Esophagus squamous epithelium (tissue), 5 donors: ENCODE measurements around the gene SASH3. TPM values are rescaled to one million over a fixed set of nuclear protein-coding genes. Genes with fewer than 3 reads are reported as not detected.
A peak's percentile ranks its signal among the peaks of the same experiment; 100 is the strongest.

Experiments used
- DNase-seq: peaks from one replicate; lab custom pipeline; 2025; lab: John Stamatoyannopoulos, UW
- H3K27ac ChIP-seq, 4 donors: fragments of 200-600 bp; sonication (generic); one replicate each; pipeline ENCODE4 v1.5.1; 2016 to 2019; ENCODE audit warnings: mild to moderate bottlenecking in 1 of 4
- H3K27me3 ChIP-seq, 4 donors: fragments of 200-600 bp; sonication (generic); 1 replicate in 3 of 4; 2 replicates in 1 of 4; pipeline versions ENCODE4 v1.5.1 to v1.6.0; 2017 to 2021; ENCODE audit warnings: antibody characterized with exemption in 1 of 4
- H3K36me3 ChIP-seq, 3 donors: fragments of 200-600 bp; sonication (generic); one replicate each; pipeline ENCODE4 v1.5.1; 2016 to 2019
- H3K4me1 ChIP-seq, 3 donors: fragments of 200-600 bp; sonication (generic); one replicate each; pipeline ENCODE4 v1.5.1; 2017 to 2019
- H3K4me3 ChIP-seq, 4 donors: fragments of 200-600 bp; sonication (generic); 1 replicate in 3 of 4; 2 replicates in 1 of 4; pipeline ENCODE4 v1.5.1; 2016 to 2019; ENCODE audit warnings: mild to moderate bottlenecking in 2 of 4, moderate library complexity in 1 of 4
- H3K9me3 ChIP-seq, 3 donors: fragments of 200-600 bp; sonication (generic); one replicate each; pipeline ENCODE4 v1.5.1; 2016 to 2019
- CTCF ChIP-seq, 6 experiments: fragments of 450-650 bp in 4 of 6; fragments of 200-600 bp in 2 of 6; sonication (generic) in 2 of 6; IDR thresholded peaks; one replicate each; pipeline ENCODE4 v1.5.1; 2016 to 2019; ENCODE audit warnings: antibody characterized with exemption in 6 of 6, mild to moderate bottlenecking in 4 of 6, moderate library complexity in 4 of 6
- POLR2A ChIP-seq, 4 donors: fragments of 450-650 bp; IDR thresholded peaks; one replicate each; pipeline ENCODE4 v1.6.1; 2017; ENCODE audit warnings: antibody characterized with exemption in 4 of 4, mild to moderate bottlenecking in 4 of 4, moderate library complexity in 3 of 4
- WGBS, 2 donors: methylation state at CpG; one replicate each; pipeline ENCODE4 v1.1.5; 2018; 5-methylcytosine and 5-hydroxymethylcytosine counted together
- intact Hi-C: fragments of 100-400 bp; cut with DNase I; formaldehyde crosslinking; loops from one replicate; pipeline ENCODE4 v1.15.0; 2022
- total RNA-seq, 4 donors: library from RNA; depleted of rRNA; stranded (reverse); fragments of >200 nt; gene quantifications; one replicate each; pipeline ENCODE4 v1.1.0, GENCODE V29; 2016
- donor health status: DM: yes; HTN: yes; CAD: no.

SASH3 gene
- total RNA-seq, 4 donors from 2014 or later: 2.5 to 9.3 (median 4.0) TPM

DNA sequence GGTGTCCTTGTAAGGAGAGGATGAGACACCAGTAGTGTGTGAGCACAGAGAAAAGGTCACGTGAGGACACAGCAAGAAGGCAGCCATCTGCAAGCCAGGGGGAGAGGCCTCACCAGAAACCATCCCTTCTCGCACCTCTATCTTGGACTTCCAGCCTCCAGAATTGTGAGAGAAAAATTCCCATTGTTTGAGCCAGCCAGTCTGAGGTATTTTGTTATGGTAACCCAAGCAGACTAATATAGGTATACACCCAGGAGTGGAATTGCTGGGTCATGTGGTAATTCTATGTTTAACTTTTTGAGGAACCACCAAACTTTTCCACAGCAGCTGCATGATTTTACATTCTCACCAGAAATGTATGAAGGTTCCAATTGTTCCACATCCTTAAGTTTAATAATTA is 38.4 kb downstream of the SASH3 start:
- no peak for TF ChIP-seq POLR2A (IDR thresholded peaks at IDR 0.05)
- no peak for TF ChIP-seq CTCF (IDR thresholded peaks at IDR 0.05)
- Histone ChIP-seq H3K36me3 (peaks cover 0 to 22% (median 0%) of the 10 kb centered on the region in 3 donors), H3K27me3 (no peaks in the 10 kb centered on the region), H3K9me3 (no peaks in the 10 kb centered on the region), H3K27ac (no peak overlapping the region), H3K4me1 (no peaks in the 10 kb centered on the region), H3K4me3 (no peak overlapping the region)
- WGBS, 2 donors: 50 to 93% methylated on average over 1 to 2 of the region's 2 CpGs
- intact Hi-C loops: no loop called here
- no peak for DNase-seq

- WGBS, 2 donors: 40 to 56% methylated on average over 1 to 2 of the region's 2 CpGs
- Histone ChIP-seq H3K27me3 (no peaks in the 10 kb centered on the region), H3K4me3 (no peak overlapping the region), H3K4me1 (no peaks in the 10 kb centered on the region), H3K36me3 (peaks cover 0 to 26% (median 0%) of the 10 kb centered on the region in 3 donors), H3K9me3 (no peaks in the 10 kb centered on the region), H3K27ac (no peak overlapping the region)
- TF ChIP-seq POLR2A (IDR thresholded peaks at IDR 0.05): no peak
- peak; percentile 14 to 47 (median 30) for TF ChIP-seq CTCF (IDR thresholded peaks at IDR 0.05)
- intact Hi-C loops: no loop called here
- DNase-seq: no peak
These were observed 43.4 kb downstream of the SASH3 start for GRCh38 chrX:129823115-129823514.

DNA sequence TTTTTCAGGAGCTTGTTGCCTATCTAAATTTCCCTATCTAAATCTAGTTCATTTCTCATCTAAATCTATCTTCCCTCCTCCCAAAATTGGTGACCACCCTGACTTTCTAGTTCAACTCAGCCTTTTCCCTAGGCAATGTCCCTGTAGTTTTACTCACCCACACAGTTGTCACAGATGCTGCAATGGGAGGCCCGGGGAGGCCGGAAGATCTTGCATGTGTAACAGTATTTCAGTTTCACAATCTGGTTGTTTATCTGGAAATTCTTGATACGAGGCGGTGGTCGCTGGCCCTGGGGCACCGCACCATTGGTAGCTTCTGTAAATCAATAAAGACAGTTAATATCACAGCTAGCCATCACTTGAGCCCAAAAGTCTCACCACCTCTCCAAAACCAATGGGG is 43.8 kb downstream of the SASH3 start:
- no peaks in the 10 kb centered on the region for H3K9me3 ChIP-seq
- H3K27ac ChIP-seq: no peak overlapping the region
- intact Hi-C loops: no loop called here
- H3K4me1 ChIP-seq: no peaks in the 10 kb centered on the region
- peak in 1 of 6 experiments; percentile 2 for TF ChIP-seq CTCF (IDR thresholded peaks at IDR 0.05)
- no peak for TF ChIP-seq POLR2A (IDR thresholded peaks at IDR 0.05)
- H3K36me3 ChIP-seq: peaks cover 0 to 30% (median 0%) of the 10 kb centered on the region in 3 donors
- WGBS, 2 donors: 68% methylated on average over 6 of the region's 6 CpGs; no CpG with 5 or more reads in 1 of the 2 donors
- no peak overlapping the region for H3K4me3 ChIP-seq
- H3K27me3 ChIP-seq: no peaks in the 10 kb centered on the region
- no peak for DNase-seq

DNA sequence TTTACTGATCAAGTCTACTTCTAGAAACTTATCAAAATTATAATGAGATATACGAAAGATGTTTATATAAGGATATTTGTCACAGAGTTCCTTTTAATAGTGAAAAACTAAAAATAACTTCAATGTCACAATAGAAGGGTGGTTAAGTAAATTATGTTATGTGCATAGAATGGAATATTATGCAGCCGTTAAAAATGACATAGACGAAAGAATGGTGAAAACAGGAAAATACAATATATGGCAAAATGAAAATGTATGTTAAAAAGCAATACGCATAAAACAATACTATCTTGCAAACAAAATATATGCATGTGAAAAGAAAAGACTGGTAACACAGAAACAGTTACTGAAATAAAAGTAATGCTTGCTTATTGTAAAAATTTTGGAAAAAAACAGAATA is 44.9 kb downstream of the SASH3 start:
- intact Hi-C loops: no loop called here
- WGBS, 2 donors: 91 to 92% methylated on average over 4 of the region's 4 CpGs
- Histone ChIP-seq H3K36me3 (peaks cover 0 to 36% (median 0%) of the 10 kb centered on the region in 3 donors), H3K27ac (no peak overlapping the region), H3K9me3 (no peaks in the 10 kb centered on the region), H3K4me3 (no peak overlapping the region), H3K4me1 (no peaks in the 10 kb centered on the region), H3K27me3 (no peaks in the 10 kb centered on the region)
- TF ChIP-seq POLR2A (IDR thresholded peaks at IDR 0.05) (no peak), CTCF (IDR thresholded peaks at IDR 0.05) (no peak)
- DNase-seq: no peak

DNA sequence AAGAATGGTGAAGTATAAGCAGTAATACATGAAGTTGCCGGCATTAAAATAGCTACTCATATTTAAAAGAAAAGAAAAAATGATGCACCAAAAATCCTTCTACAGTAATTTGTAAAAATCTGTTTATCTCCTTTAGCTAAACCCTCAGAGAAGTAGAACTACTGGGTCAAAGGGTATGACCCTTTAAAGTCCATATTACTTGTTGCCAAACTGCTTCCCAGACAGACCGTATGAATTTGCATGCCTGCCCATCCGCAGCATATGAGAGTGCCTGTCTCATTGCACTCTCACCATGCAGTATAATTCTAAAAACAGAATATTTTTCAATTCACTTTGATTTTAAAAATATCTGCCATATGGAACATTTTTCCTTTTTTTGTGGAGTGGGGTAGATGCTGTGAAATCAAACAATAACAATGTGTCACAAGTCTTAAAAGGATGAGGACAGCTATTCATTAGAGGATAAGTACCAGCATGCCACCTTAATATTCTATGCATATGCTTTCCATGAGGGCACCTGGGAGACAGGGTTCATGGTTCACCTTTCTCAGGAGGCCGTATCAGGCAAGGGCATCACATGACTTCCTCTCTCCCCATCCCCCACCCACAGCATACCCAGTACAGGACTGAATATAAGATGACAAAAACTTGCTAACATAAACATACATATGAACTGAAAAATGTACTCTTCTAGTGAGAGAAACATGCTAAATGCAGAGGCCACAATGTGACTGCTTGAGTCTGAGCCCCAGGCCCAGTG is 46.2 kb downstream of the SASH3 start:
- WGBS, 2 donors: 68 to 72% methylated on average over 3 to 4 of the region's 4 CpGs
- no peaks in the 10 kb centered on the region for H3K9me3 ChIP-seq
- no peak for DNase-seq
- intact Hi-C loops: no loop called here
- no peak for TF ChIP-seq POLR2A (IDR thresholded peaks at IDR 0.05)
- TF ChIP-seq CTCF (IDR thresholded peaks at IDR 0.05): no peak
- H3K4me3 ChIP-seq: no peak overlapping the region
- H3K4me1 ChIP-seq: no peaks in the 10 kb centered on the region
- peaks cover 0 to 36% (median 0%) of the 10 kb centered on the region in 3 donors for H3K36me3 ChIP-seq
- H3K27ac ChIP-seq: no peak overlapping the region
- no peaks in the 10 kb centered on the region for H3K27me3 ChIP-seq
